Stimulated activated CD4-positive, alpha-beta T cell treated with anti-CD3 and anti-CD28 coated beads, Interleukin-1b, Interleukin-23, amount 100 ng/mL, for 1 hour (primary cell): ENCODE data around the gene OR10K2.

Experiments used
- DNase-seq, 2 donors: peaks; one replicate each; pipeline ENCODE4 v3.0.0-alpha.2; 2020; ENCODE audit warnings: low read depth in 2 of 2

Gene OR10K2

GRCh38 chr1:158371188-158371953 lies 54.7 kb downstream of the OR10K2 start:
- DNase-seq = no peak
